Mammary epithelial cell (primary cell): ENCODE results near the gene VIPR2.

Source experiments
- CTCF ChIP-seq, 2 donors: IDR thresholded peaks in 1 of 2; conservative IDR thresholded peaks in 1 of 2; 2 replicates each; pipeline ENCODE4 v1.5.1; 2011 to 2012; ENCODE audit warnings: inconsistent platforms in 2 of 2, low read length in 2 of 2, mild to moderate bottlenecking in 2 of 2, control low read depth in 1 of 2, low read depth in 1 of 2; ENCODE audit not compliant: insufficient read depth in 1 of 2; ENCODE audit errors: extremely low read depth in 1 of 2
- EZH2 ChIP-seq: IDR thresholded peaks from 2 replicates; pipeline ENCODE4 v1.6.1; 2012; ENCODE audit warnings: low read length, inconsistent platforms, borderline replicate concordance

- TF ChIP-seq CTCF (conservative IDR thresholded peaks at IDR 0.05 in 1 of 2, IDR thresholded peaks at IDR 0.05 in 1 of 2; ENCODE audit: extremely low read depth in 1 of 2, insufficient read depth in 1 of 2, low read depth in 1 of 2, low read length in 2 of 2) (no peak), EZH2 (no peak)
Measured at GRCh38 chr7:159086301-159086925, 58.3 kb downstream of the VIPR2 start.
